ENCODE measurements around the gene UCN2.

GRCh38 chr3:48575366-48575765 lies 11.8 kb upstream of the UCN2 start:
- TF ChIP-seq CTCF (conservative IDR thresholded peaks at IDR 0.05) (no peak), ZFX (IDR thresholded peaks at IDR 0.05) (no peak)
